Measurements from ENCODE around the gene MGAT5B.
"Not testable (repeated sequence)": the region's sequence is repeated elsewhere in the genome, so short reads cannot be mapped to it uniquely, and the experiment has no call there.

MGAT5B gene

GRCh38 chr17:76974721-76975120, 106.5 kb downstream of the MGAT5B start:
- H3K4me3 ChIP-seq (ENCODE audit: low read length in 2 of 2), result no peak overlapping the region
- no peak overlapping the region for H3K9ac ChIP-seq (ENCODE audit: low read length in 2 of 2)
- H3K36me3 ChIP-seq (ENCODE audit: control insufficient read depth in 2 of 2, insufficient read depth in 2 of 2, low read length in 2 of 2), result no peaks in the 10 kb centered on the region
- no peaks in the 10 kb centered on the region for H3K4me1 ChIP-seq (ENCODE audit: control insufficient read depth, insufficient read depth, low read length)
- no peak overlapping the region for H3K27ac ChIP-seq (ENCODE audit: low read length)
- peaks cover 0 to 3% of the 10 kb centered on the region in 2 donors for H3K9me3 ChIP-seq (ENCODE audit: control insufficient read depth in 2 of 2, low read length in 2 of 2)
- H3K27me3 ChIP-seq (ENCODE audit: control insufficient read depth in 1 of 2, insufficient read depth in 2 of 2, low read length in 2 of 2), result peaks cover 8 to 10% of the 10 kb centered on the region in 2 donors

GRCh38 chr17:76978050-76978449, 109.8 kb downstream of the MGAT5B start:
- H3K27ac ChIP-seq (ENCODE audit: low read length); H3K36me3 ChIP-seq (ENCODE audit: control insufficient read depth in 2 of 2, insufficient read depth in 2 of 2, low read length in 2 of 2); H3K4me1 ChIP-seq (ENCODE audit: control insufficient read depth, insufficient read depth, low read length); H3K9me3 ChIP-seq (ENCODE audit: control insufficient read depth in 2 of 2, low read length in 2 of 2); H3K9ac ChIP-seq (ENCODE audit: low read length in 2 of 2); H3K27me3 ChIP-seq (ENCODE audit: control insufficient read depth in 1 of 2, insufficient read depth in 2 of 2, low read length in 2 of 2); H3K4me3 ChIP-seq (ENCODE audit: low read length in 2 of 2): not testable (repeated sequence)

GRCh38 chr17:76981545-76982295, 113.5 kb downstream of the MGAT5B start:
- H3K4me1 ChIP-seq (ENCODE audit: control insufficient read depth, insufficient read depth, low read length), result no peaks in the 10 kb centered on the region
- H3K4me3 ChIP-seq (ENCODE audit: low read length in 2 of 2), result no peak overlapping the region
- H3K36me3 ChIP-seq (ENCODE audit: control insufficient read depth in 2 of 2, insufficient read depth in 2 of 2, low read length in 2 of 2), result no peaks in the 10 kb centered on the region
- no peak overlapping the region for H3K27ac ChIP-seq (ENCODE audit: low read length)
- peaks cover 0 to 3% of the 10 kb centered on the region in 2 donors for H3K9me3 ChIP-seq (ENCODE audit: control insufficient read depth in 2 of 2, low read length in 2 of 2)
- peaks cover 0 to 11% of the 10 kb centered on the region in 2 donors for H3K27me3 ChIP-seq (ENCODE audit: control insufficient read depth in 1 of 2, insufficient read depth in 2 of 2, low read length in 2 of 2)
- no peak overlapping the region for H3K9ac ChIP-seq (ENCODE audit: low read length in 2 of 2)

GRCh38 chr17:76982408-76983074, 114.3 kb downstream of the MGAT5B start:
- Histone ChIP-seq H3K4me1 (ENCODE audit: control insufficient read depth, insufficient read depth, low read length) (no peaks in the 10 kb centered on the region), H3K36me3 (ENCODE audit: control insufficient read depth in 2 of 2, insufficient read depth in 2 of 2, low read length in 2 of 2) (no peaks in the 10 kb centered on the region), H3K27me3 (ENCODE audit: control insufficient read depth in 1 of 2, insufficient read depth in 2 of 2, low read length in 2 of 2) (peaks cover 0 to 11% of the 10 kb centered on the region in 2 donors), H3K4me3 (ENCODE audit: low read length in 2 of 2) (no peak overlapping the region), H3K9ac (ENCODE audit: low read length in 2 of 2) (no peak overlapping the region), H3K9me3 (ENCODE audit: control insufficient read depth in 2 of 2, low read length in 2 of 2) (peaks cover 0 to 3% of the 10 kb centered on the region in 2 donors), H3K27ac (ENCODE audit: low read length) (no peak overlapping the region)

GRCh38 chr17:76983075-76983775, 115.0 kb downstream of the MGAT5B start:
- no peak overlapping the region for H3K9ac ChIP-seq (ENCODE audit: low read length in 2 of 2)

GRCh38 chr17:76986365-76986764, 118.2 kb downstream of the MGAT5B start:
- H3K27ac ChIP-seq (ENCODE audit: low read length), result no peak overlapping the region
- no peaks in the 10 kb centered on the region for H3K36me3 ChIP-seq (ENCODE audit: control insufficient read depth in 2 of 2, insufficient read depth in 2 of 2, low read length in 2 of 2)
- no peak overlapping the region for H3K4me3 ChIP-seq (ENCODE audit: low read length in 2 of 2)
- no peaks in the 10 kb centered on the region for H3K4me1 ChIP-seq (ENCODE audit: control insufficient read depth, insufficient read depth, low read length)
- peaks cover 0 to 11% of the 10 kb centered on the region in 2 donors for H3K27me3 ChIP-seq (ENCODE audit: control insufficient read depth in 1 of 2, insufficient read depth in 2 of 2, low read length in 2 of 2)
- no peak overlapping the region for H3K9ac ChIP-seq (ENCODE audit: low read length in 2 of 2)
- no peaks in the 10 kb centered on the region for H3K9me3 ChIP-seq (ENCODE audit: control insufficient read depth in 2 of 2, low read length in 2 of 2)

More at GRCh38 chr17:76983075-76983775, 115.0 kb downstream of the MGAT5B start:
- peaks cover 0 to 3% of the 10 kb centered on the region in 2 donors for H3K9me3 ChIP-seq (ENCODE audit: control insufficient read depth in 2 of 2, low read length in 2 of 2)
- H3K27ac ChIP-seq (ENCODE audit: low read length), result no peak overlapping the region
- no peaks in the 10 kb centered on the region for H3K36me3 ChIP-seq (ENCODE audit: control insufficient read depth in 2 of 2, insufficient read depth in 2 of 2, low read length in 2 of 2)
- H3K4me3 ChIP-seq (ENCODE audit: low read length in 2 of 2), result no peak overlapping the region
- peaks cover 0 to 11% of the 10 kb centered on the region in 2 donors for H3K27me3 ChIP-seq (ENCODE audit: control insufficient read depth in 1 of 2, insufficient read depth in 2 of 2, low read length in 2 of 2)
- no peaks in the 10 kb centered on the region for H3K4me1 ChIP-seq (ENCODE audit: control insufficient read depth, insufficient read depth, low read length)

- no peak overlapping the region for H3K4me3 ChIP-seq (ENCODE audit: low read length in 2 of 2)
- H3K9me3 ChIP-seq (ENCODE audit: control insufficient read depth in 2 of 2, low read length in 2 of 2), result no peaks in the 10 kb centered on the region
- no peak overlapping the region for H3K9ac ChIP-seq (ENCODE audit: low read length in 2 of 2)
Measured at GRCh38 chr17:76987486-76988093, 119.4 kb downstream of the MGAT5B start.

GRCh38 chr17:76988796-76989195, 120.6 kb downstream of the MGAT5B start:
- H3K4me1 ChIP-seq (ENCODE audit: control insufficient read depth, insufficient read depth, low read length), result no peaks in the 10 kb centered on the region
- H3K4me3 ChIP-seq (ENCODE audit: low read length in 2 of 2), result no peak overlapping the region
- H3K36me3 ChIP-seq (ENCODE audit: control insufficient read depth in 2 of 2, insufficient read depth in 2 of 2, low read length in 2 of 2), result no peaks in the 10 kb centered on the region
- no peaks in the 10 kb centered on the region for H3K9me3 ChIP-seq (ENCODE audit: control insufficient read depth in 2 of 2, low read length in 2 of 2)
- no peak overlapping the region for H3K27ac ChIP-seq (ENCODE audit: low read length)
- peaks cover 3 to 10% of the 10 kb centered on the region in 2 donors for H3K27me3 ChIP-seq (ENCODE audit: control insufficient read depth in 1 of 2, insufficient read depth in 2 of 2, low read length in 2 of 2)
- H3K9ac ChIP-seq (ENCODE audit: low read length in 2 of 2), result no peak overlapping the region

More at GRCh38 chr17:76987486-76988093, 119.4 kb downstream of the MGAT5B start:
- H3K27ac ChIP-seq (ENCODE audit: low read length), result no peak overlapping the region
- H3K36me3 ChIP-seq (ENCODE audit: control insufficient read depth in 2 of 2, insufficient read depth in 2 of 2, low read length in 2 of 2), result no peaks in the 10 kb centered on the region
- peaks cover 3 to 9% of the 10 kb centered on the region in 2 donors for H3K27me3 ChIP-seq (ENCODE audit: control insufficient read depth in 1 of 2, insufficient read depth in 2 of 2, low read length in 2 of 2)
- H3K4me1 ChIP-seq (ENCODE audit: control insufficient read depth, insufficient read depth, low read length), result no peaks in the 10 kb centered on the region

GRCh38 chr17:76989519-76989918, 121.3 kb downstream of the MGAT5B start:
- Histone ChIP-seq H3K27ac (ENCODE audit: low read length) (no peak overlapping the region), H3K9ac (ENCODE audit: low read length in 2 of 2) (no peak overlapping the region), H3K9me3 (ENCODE audit: control insufficient read depth in 2 of 2, low read length in 2 of 2) (no peaks in the 10 kb centered on the region), H3K27me3 (ENCODE audit: control insufficient read depth in 1 of 2, insufficient read depth in 2 of 2, low read length in 2 of 2) (peaks cover 3 to 10% of the 10 kb centered on the region in 2 donors), H3K36me3 (ENCODE audit: control insufficient read depth in 2 of 2, insufficient read depth in 2 of 2, low read length in 2 of 2) (no peaks in the 10 kb centered on the region), H3K4me3 (ENCODE audit: low read length in 2 of 2) (no peak overlapping the region), H3K4me1 (ENCODE audit: control insufficient read depth, insufficient read depth, low read length) (no peaks in the 10 kb centered on the region)

GRCh38 chr17:76992891-76993290, 124.7 kb downstream of the MGAT5B start:
- Histone ChIP-seq H3K4me3 (ENCODE audit: low read length in 2 of 2) (no peak overlapping the region), H3K27me3 (ENCODE audit: control insufficient read depth in 1 of 2, insufficient read depth in 2 of 2, low read length in 2 of 2) (peaks cover 3 to 9% of the 10 kb centered on the region in 2 donors), H3K4me1 (ENCODE audit: control insufficient read depth, insufficient read depth, low read length) (no peaks in the 10 kb centered on the region)

More at GRCh38 chr17:76992891-76993290, 124.7 kb downstream of the MGAT5B start:
- no peaks in the 10 kb centered on the region for H3K9me3 ChIP-seq (ENCODE audit: control insufficient read depth in 2 of 2, low read length in 2 of 2)
- no peaks in the 10 kb centered on the region for H3K36me3 ChIP-seq (ENCODE audit: control insufficient read depth in 2 of 2, insufficient read depth in 2 of 2, low read length in 2 of 2)
- H3K9ac ChIP-seq (ENCODE audit: low read length in 2 of 2), result no peak overlapping the region
- H3K27ac ChIP-seq (ENCODE audit: low read length), result no peak overlapping the region
